Esophagus squamous epithelium (tissue), 4 donors: ENCODE data around the gene NKD2.

ENCODE experiments used
- POLR2A ChIP-seq, 4 donors: fragments of 450-650 bp; IDR thresholded peaks; one replicate each; pipeline ENCODE4 v1.6.1; 2017; ENCODE audit warnings: antibody characterized with exemption in 4 of 4, mild to moderate bottlenecking in 4 of 4, moderate library complexity in 3 of 4
- TF ChIP-seq, protein P1 (sequence below), 6 experiments: fragments of 450-650 bp in 4 of 6; fragments of 200-600 bp in 2 of 6; sonication (generic) in 2 of 6; IDR thresholded peaks; one replicate each; pipeline ENCODE4 v1.5.1; 2016 to 2019; ENCODE audit warnings: antibody characterized with exemption in 6 of 6, mild to moderate bottlenecking in 4 of 6, moderate library complexity in 4 of 6

DNA sequence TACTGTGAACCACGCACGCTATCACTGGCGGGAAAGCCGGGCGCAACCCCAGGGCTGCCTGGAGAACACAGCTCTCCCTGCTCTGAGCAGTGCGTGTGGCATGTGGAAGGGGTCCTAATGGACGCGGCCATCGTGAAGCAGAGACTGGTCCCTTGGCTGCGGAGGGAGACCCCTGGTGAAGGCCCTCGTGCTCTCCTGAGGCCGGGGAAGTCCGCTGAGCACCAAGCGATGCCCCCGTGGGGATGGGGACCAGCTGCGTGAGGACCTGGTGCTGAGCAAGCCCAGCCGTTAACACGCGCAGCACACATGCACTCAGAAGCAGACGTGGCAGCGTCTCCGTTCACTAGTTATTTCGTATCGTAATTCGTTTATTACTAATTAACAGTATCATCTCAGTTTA, 78.8 kb downstream of the NKD2 start:
- TF ChIP-seq, protein P1, sequence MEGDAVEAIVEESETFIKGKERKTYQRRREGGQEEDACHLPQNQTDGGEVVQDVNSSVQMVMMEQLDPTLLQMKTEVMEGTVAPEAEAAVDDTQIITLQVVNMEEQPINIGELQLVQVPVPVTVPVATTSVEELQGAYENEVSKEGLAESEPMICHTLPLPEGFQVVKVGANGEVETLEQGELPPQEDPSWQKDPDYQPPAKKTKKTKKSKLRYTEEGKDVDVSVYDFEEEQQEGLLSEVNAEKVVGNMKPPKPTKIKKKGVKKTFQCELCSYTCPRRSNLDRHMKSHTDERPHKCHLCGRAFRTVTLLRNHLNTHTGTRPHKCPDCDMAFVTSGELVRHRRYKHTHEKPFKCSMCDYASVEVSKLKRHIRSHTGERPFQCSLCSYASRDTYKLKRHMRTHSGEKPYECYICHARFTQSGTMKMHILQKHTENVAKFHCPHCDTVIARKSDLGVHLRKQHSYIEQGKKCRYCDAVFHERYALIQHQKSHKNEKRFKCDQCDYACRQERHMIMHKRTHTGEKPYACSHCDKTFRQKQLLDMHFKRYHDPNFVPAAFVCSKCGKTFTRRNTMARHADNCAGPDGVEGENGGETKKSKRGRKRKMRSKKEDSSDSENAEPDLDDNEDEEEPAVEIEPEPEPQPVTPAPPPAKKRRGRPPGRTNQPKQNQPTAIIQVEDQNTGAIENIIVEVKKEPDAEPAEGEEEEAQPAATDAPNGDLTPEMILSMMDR (IDR thresholded peaks at IDR 0.05) = no peak
- no peak for TF ChIP-seq POLR2A (IDR thresholded peaks at IDR 0.05)
